Mammary epithelial cell (primary cell): ENCODE data around the gene BLOC1S1.

ENCODE experiments used
- EZH2 ChIP-seq: IDR thresholded peaks from 2 replicates; pipeline ENCODE4 v1.6.1; 2012; ENCODE audit warnings: low read length, inconsistent platforms, borderline replicate concordance
- TF ChIP-seq, protein P1 (sequence below), 2 donors: IDR thresholded peaks in 1 of 2; conservative IDR thresholded peaks in 1 of 2; 2 replicates each; pipeline ENCODE4 v1.5.1; 2011 to 2012; ENCODE audit warnings: inconsistent platforms in 2 of 2, low read length in 2 of 2, mild to moderate bottlenecking in 2 of 2, control low read depth in 1 of 2, low read depth in 1 of 2; ENCODE audit not compliant: insufficient read depth in 1 of 2; ENCODE audit errors: extremely low read depth in 1 of 2

GRCh38 chr12:55755246-55755645 is 39.4 kb downstream of the BLOC1S1 start:
- TF ChIP-seq, protein P1, sequence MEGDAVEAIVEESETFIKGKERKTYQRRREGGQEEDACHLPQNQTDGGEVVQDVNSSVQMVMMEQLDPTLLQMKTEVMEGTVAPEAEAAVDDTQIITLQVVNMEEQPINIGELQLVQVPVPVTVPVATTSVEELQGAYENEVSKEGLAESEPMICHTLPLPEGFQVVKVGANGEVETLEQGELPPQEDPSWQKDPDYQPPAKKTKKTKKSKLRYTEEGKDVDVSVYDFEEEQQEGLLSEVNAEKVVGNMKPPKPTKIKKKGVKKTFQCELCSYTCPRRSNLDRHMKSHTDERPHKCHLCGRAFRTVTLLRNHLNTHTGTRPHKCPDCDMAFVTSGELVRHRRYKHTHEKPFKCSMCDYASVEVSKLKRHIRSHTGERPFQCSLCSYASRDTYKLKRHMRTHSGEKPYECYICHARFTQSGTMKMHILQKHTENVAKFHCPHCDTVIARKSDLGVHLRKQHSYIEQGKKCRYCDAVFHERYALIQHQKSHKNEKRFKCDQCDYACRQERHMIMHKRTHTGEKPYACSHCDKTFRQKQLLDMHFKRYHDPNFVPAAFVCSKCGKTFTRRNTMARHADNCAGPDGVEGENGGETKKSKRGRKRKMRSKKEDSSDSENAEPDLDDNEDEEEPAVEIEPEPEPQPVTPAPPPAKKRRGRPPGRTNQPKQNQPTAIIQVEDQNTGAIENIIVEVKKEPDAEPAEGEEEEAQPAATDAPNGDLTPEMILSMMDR (conservative IDR thresholded peaks at IDR 0.05 in 1 of 2, IDR thresholded peaks at IDR 0.05 in 1 of 2; ENCODE audit: extremely low read depth in 1 of 2, insufficient read depth in 1 of 2, low read depth in 1 of 2, low read length in 2 of 2) = no peak
- TF ChIP-seq EZH2 = no peak
